GM12864 (cell line): ENCODE data around the gene BST2.

ENCODE experiments used
- DNase-seq: peaks from one replicate; pipeline ENCODE4 v3.0.0-alpha.2; 2011; ENCODE audit warnings: low read depth
- H3K4me3 ChIP-seq: 2 replicates; pipeline ENCODE4 v1.5.1; 2011; ENCODE audit warnings: mild to moderate bottlenecking, low read depth, low read length, control low read depth
- CTCF ChIP-seq: IDR thresholded peaks from 2 replicates; pipeline ENCODE4 v1.5.1; 2011; ENCODE audit warnings: low read depth, mild to moderate bottlenecking, moderate library complexity, low read length, control low read depth, inconsistent platforms; ENCODE audit errors: missing control alignments

Gene BST2

GRCh38 chr19:17406046-17406886 is 836 bp upstream of the BST2 start:
- H3K4me3 ChIP-seq, result peak overlapping the region; percentile 75

GRCh38 chr19:17404621-17405249 is 695 bp downstream of the BST2 start:
- TF ChIP-seq CTCF, result no peak
- peak overlapping the region; percentile 75 for H3K4me3 ChIP-seq
- DNase-seq, result no peak

More at GRCh38 chr19:17406046-17406886, 836 bp upstream of the BST2 start:
- no peak for DNase-seq
- TF ChIP-seq CTCF, result no peak

DNA sequence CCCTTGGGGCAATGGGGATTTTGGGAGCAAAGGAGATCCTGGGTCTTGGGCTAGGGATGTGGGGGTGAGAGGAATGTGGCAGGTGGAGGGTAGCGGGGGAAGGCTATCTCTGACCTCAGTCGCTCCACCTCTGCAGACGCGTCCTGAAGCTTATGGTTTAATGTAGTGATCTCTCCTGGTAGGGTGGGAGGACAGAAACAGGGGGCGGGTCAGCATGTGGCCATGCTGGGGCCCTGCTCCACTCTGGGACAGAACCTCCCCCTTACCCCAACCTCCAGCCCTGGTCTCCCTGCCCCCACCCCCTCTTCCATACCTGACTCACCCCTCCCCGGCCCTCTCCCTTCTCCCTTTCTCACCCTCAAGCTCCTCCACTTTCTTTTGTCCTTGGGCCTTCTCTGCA is 1.4 kb downstream of the BST2 start:
- peak overlapping the region; percentile 75 for H3K4me3 ChIP-seq
- no peak for DNase-seq
- no peak for TF ChIP-seq CTCF

DNA sequence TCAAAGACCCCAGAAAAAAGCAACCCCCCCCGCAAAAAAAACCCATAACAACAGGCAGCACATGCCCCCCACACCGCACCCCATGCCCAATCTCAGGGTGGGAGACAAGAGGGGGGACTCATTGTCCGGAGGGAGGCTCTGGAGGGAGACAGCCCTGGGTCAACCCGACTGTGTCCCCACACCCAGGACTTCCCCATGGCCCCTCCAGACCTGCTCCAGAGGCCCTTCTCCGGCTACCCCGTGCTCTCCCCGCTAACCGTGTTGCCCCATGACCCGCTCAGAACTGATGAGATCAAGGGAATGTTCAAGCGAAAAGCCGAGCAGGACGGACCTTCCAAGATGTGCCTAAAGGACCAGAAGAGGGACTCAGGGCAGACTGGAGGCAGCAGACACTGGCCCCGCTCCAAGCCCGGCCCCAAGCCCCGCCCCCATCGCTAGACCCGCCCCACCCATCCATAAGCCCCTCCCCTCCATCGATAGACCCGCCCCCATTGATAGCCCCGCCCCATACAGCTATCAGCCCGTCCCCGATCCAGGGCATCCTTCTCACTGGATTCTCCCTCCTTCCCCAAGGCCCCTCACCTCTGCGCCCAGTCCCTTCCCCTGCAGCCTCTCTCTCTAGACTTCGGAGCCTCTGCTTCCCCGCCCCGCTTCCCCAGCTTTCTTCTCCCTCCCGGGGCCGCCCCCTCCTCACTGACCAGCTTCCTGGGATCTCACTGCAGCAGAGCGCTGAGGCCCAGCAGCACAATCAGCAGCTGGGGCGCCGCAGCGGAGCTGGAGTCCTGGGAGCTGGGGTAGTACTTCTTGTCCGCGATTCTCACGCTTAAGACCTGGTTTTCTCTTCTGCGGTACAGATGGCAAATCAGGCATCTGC is 2.2 kb downstream of the BST2 start:
- no peak for TF ChIP-seq CTCF
- no peak for DNase-seq
- H3K4me3 ChIP-seq, result peak overlapping the region; percentile 75

GRCh38 chr19:17401628-17402027 is 3.8 kb downstream of the BST2 start:
- TF ChIP-seq CTCF, result no peak
- no peak for DNase-seq
- H3K4me3 ChIP-seq, result no peak overlapping the region

DNA sequence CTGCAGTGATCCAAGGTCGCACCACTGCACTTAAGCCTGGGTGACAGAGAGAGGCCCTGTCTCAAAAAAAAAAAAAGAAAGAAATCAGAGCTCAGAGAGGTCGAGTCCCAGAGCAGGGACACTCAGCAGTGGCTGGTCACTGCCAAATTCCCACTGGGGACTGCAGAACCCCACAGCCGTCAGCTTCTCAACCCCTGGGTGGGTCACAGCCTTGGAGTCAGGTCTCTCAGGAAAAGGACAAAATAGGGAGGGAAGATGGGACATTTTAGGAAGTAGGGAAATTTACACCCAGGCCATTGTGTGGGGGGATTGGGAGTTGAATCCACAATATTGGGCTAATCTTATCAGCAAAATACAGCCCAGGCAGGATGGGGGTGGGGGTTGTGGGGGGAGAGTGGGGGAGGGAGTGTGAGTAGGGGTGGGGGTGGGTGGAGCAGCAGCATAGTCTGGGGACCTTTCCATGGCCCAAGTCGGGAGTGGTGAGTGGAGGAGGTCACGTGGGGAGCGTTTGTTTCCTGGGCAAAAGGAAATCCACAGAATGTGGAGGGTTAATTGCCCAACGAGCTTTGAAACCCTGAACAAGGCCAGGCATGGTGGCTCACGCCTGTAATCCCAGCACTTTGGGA is 6.4 kb downstream of the BST2 start:
- TF ChIP-seq CTCF, result no peak
- DNase-seq, result no peak

More for the DNA sequence above, 6.4 kb downstream of the BST2 start:
- no peak overlapping the region for H3K4me3 ChIP-seq
